Cardiac muscle cell (in vitro differentiated cells and primary cell): ENCODE measurements around the gene CPEB2. TPM values are rescaled to one million over a fixed set of nuclear protein-coding genes. Genes with fewer than 3 reads are reported as not detected.

Experiments
- DNase-seq, 2 donors: peaks; one replicate each; pipeline versions ENCODE4 v3.0.0 to v3.0.0-alpha.2; 2010 to 2017; ENCODE audit warnings: low read depth in 1 of 2, low spot score in 1 of 2
- H3K27ac ChIP-seq: fragments of 200-600 bp; sonication (generic); 2 replicates; pipeline ENCODE4 v1.5.1; 2016
- H3K27me3 ChIP-seq: fragments of 200-600 bp; sonication (generic); 2 replicates; pipeline ENCODE4 v1.6.0; 2016; ENCODE audit warnings: control low read depth
- H3K36me3 ChIP-seq: fragments of 200-600 bp; sonication (generic); 2 replicates; pipeline ENCODE4 v1.5.1; 2016; ENCODE audit warnings: control low read depth
- H3K4me1 ChIP-seq: fragments of 200-600 bp; sonication (generic); 2 replicates; pipeline ENCODE4 v1.8.1; 2017; ENCODE audit warnings: low read depth, mild to moderate bottlenecking, mixed run types
- H3K4me3 ChIP-seq: fragments of 200-600 bp; sonication (generic); 2 replicates; pipeline ENCODE4 v1.5.1; 2016; ENCODE audit warnings: mild to moderate bottlenecking
- H3K9me3 ChIP-seq: fragments of 200-600 bp; sonication (generic); 2 replicates; pipeline ENCODE4 v1.5.1; 2017; ENCODE audit warnings: low read depth, mild to moderate bottlenecking, control low read depth
- polyA plus RNA-seq: library from polyadenylated mRNA; unstranded; fragments of >200 nt; fragmentation: Nextera tagmentation; extraction: Ambion mirVana; gene quantifications from 2 replicates; pipeline ENCODE4 v1.2.1, GENCODE V29; 2016
- total RNA-seq: library from RNA; depleted of rRNA; stranded (reverse); fragments of >200 nt; gene quantifications from 2 replicates; pipeline ENCODE4 v1.2.3, GENCODE V29; 2016
- TF ChIP-seq, protein P1 (sequence below): IDR thresholded peaks from 2 replicates; pipeline ENCODE4 v1.5.1; 2012; ENCODE audit warnings: low read depth, mild to moderate bottlenecking, low read length

The CPEB2 gene
- total and polyA plus RNA-seq, 2 experiments from 2014 or later: 7.5 to 17.4 TPM

DNA sequence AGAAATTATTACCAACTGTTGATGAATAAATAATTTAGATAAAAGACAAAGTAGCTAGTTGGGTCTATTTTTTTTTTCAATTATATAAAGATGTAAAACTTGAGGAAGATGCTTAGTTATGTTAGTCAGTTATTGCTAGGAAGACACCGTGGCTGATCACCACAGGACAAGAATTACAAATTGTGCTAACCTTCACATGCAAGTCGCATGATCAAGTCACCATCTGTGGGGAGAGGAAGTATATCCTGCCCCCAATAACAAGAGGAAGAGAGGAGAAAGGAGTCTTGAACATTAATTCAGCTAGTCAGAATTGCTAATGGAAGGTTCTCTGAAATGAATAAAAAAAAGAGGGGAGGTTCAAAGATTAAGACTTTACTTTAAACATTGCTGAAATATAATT is 52.3 kb downstream of the CPEB2 start:
- DNase-seq: no peak
- H3K27me3 ChIP-seq: no peaks in the 10 kb centered on the region
- TF ChIP-seq, protein P1, sequence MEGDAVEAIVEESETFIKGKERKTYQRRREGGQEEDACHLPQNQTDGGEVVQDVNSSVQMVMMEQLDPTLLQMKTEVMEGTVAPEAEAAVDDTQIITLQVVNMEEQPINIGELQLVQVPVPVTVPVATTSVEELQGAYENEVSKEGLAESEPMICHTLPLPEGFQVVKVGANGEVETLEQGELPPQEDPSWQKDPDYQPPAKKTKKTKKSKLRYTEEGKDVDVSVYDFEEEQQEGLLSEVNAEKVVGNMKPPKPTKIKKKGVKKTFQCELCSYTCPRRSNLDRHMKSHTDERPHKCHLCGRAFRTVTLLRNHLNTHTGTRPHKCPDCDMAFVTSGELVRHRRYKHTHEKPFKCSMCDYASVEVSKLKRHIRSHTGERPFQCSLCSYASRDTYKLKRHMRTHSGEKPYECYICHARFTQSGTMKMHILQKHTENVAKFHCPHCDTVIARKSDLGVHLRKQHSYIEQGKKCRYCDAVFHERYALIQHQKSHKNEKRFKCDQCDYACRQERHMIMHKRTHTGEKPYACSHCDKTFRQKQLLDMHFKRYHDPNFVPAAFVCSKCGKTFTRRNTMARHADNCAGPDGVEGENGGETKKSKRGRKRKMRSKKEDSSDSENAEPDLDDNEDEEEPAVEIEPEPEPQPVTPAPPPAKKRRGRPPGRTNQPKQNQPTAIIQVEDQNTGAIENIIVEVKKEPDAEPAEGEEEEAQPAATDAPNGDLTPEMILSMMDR: no peak
- no peaks in the 10 kb centered on the region for H3K4me1 ChIP-seq
- H3K36me3 ChIP-seq: peaks cover 57% of the 10 kb centered on the region
- H3K9me3 ChIP-seq: no peaks in the 10 kb centered on the region
- H3K27ac ChIP-seq: no peak overlapping the region
- H3K4me3 ChIP-seq: no peak overlapping the region

DNA sequence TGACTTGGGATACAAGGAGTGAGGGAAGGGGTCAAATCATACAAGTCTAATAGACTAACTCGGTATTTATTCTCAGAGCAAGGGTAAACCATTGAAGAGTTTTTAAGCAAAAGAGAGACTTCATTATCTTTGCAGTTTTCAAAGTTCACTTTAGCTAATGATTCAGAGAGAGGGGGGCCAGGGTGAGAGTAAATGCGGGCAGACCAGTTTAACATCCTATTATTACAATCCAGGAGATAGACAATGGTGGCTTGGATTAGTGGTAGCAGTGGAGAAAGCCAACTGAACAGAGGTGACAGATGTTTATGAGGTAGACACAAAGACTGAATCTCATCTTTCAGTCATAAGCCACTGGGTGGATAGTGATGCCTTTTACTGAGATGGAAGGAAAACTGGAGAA is 57.9 kb downstream of the CPEB2 start:
- no peaks in the 10 kb centered on the region for H3K9me3 ChIP-seq
- H3K4me1 ChIP-seq: no peaks in the 10 kb centered on the region
- no peak for DNase-seq
- H3K36me3 ChIP-seq: peaks cover 35% of the 10 kb centered on the region
- H3K27me3 ChIP-seq: no peaks in the 10 kb centered on the region
- H3K4me3 ChIP-seq: no peak overlapping the region
- TF ChIP-seq, protein P1: no peak
- no peak overlapping the region for H3K27ac ChIP-seq

DNA sequence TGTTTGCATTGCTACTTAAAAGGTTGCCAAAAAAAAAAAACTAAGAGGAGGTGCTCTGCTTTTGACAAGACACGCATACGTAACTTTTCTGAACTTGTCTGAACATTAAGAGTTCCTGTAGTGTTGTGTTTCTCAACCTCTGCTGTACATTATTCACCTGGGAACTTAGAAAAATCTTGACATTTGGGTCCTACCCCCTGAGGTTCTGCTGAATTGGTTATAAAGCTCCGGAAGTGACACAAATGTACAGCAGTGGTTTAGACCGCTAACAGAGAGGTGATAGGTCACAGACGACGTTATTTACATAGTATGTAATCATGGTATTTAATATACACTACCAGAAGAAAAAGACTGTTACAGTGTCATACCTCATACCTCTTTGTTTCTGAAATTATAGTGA is 61.1 kb downstream of the CPEB2 start:
- peaks cover 12% of the 10 kb centered on the region for H3K4me1 ChIP-seq
- TF ChIP-seq, protein P1: no peak
- DNase-seq: no peak
- H3K36me3 ChIP-seq: peaks cover 32% of the 10 kb centered on the region
- H3K27me3 ChIP-seq: no peaks in the 10 kb centered on the region
- H3K9me3 ChIP-seq: no peaks in the 10 kb centered on the region
- no peak overlapping the region for H3K4me3 ChIP-seq
- H3K27ac ChIP-seq: peak overlapping the region; percentile 13

DNA sequence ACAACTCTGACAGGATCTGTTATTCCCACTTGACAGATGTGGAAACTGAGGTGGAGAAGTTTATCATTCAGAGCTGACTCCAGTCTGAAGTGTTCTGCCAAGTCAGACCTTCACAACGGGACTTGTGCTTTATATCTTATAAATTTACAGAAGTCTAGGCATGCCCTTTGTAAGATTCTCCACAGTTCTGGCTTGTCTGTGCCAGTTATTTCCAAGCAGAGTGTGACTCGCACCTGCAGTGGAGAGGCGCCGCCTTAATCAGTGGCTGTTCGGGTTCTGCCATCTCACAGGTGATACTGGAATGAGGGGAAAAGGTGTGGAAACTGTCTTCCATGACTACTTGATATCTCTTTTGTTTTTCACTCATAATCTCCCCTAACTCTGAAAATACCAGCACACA is 63.2 kb downstream of the CPEB2 start:
- Histone ChIP-seq H3K27me3 (no peaks in the 10 kb centered on the region), H3K4me1 (peaks cover 12% of the 10 kb centered on the region), H3K4me3 (no peak overlapping the region), H3K36me3 (peaks cover 17% of the 10 kb centered on the region), H3K9me3 (no peaks in the 10 kb centered on the region), H3K27ac (peak overlapping the region; percentile 85)
- no peak for DNase-seq
- TF ChIP-seq, protein P1: no peak

DNA sequence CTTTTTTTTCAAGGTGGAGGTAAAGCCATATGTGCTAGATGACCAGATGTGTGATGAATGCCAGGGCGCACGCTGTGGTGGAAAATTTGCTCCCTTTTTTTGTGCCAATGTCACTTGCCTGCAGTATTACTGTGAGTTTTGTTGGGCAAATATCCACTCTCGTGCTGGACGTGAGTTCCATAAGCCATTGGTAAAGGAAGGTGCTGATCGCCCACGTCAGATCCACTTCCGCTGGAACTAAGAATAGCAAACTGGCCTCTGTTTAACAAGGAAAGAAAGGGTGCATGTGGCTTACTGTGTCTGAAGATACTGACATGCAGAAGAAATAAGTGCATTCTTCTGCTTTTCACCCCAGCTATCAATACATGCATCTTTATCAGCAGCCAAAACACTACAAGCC is 63.9 kb downstream of the CPEB2 start:
- peak in 1 of 2 donors; percentile 62 for DNase-seq
- Histone ChIP-seq H3K9me3 (no peaks in the 10 kb centered on the region), H3K27me3 (no peaks in the 10 kb centered on the region), H3K4me3 (no peak overlapping the region), H3K27ac (peak overlapping the region; percentile 85), H3K36me3 (peaks cover 17% of the 10 kb centered on the region), H3K4me1 (peaks cover 12% of the 10 kb centered on the region)
- TF ChIP-seq, protein P1: no peak

DNA sequence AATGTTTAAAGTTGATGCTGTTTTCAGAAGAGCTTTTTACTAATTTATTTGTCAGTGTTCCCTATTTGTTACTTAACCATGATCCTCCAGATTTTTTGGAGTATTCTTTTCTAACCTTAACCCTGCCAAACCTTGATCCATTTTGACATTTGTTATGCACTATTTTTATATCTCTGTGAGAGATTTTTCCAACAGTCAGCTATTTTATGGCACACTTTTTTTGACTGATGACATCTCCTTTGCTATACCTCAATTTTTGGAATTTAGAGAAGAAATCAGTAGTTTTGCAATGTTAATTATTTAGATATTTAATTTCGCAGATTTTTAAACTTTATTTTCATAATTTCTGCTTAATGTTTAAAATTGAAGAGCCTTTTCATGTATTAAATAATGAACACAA is 66.0 kb downstream of the CPEB2 start:
- DNase-seq: no peak
- Histone ChIP-seq H3K4me1 (peaks cover 12% of the 10 kb centered on the region), H3K36me3 (peaks cover 9% of the 10 kb centered on the region), H3K27me3 (no peaks in the 10 kb centered on the region), H3K27ac (peak overlapping the region; percentile 44), H3K9me3 (no peaks in the 10 kb centered on the region), H3K4me3 (no peak overlapping the region)
- TF ChIP-seq, protein P1: no peak
